IMR-90 (cell line): ENCODE results near the gene TRUB2.

Experiments
- CEBPB ChIP-seq: IDR thresholded peaks from 2 replicates; pipeline ENCODE4 v1.6.1; 2012; ENCODE audit warnings: low read depth, low read length, improper control_type of control experiment
- POLR2A ChIP-seq: IDR thresholded peaks from 2 replicates; pipeline ENCODE4 v1.6.1; 2012; ENCODE audit warnings: mild to moderate bottlenecking, low read depth, low read length
- RAD21 ChIP-seq: IDR thresholded peaks from 2 replicates; pipeline ENCODE4 v1.6.1; 2012; ENCODE audit warnings: low read length, improper control_type of control experiment
- RCOR1 ChIP-seq: IDR thresholded peaks from 2 replicates; pipeline ENCODE4 v1.6.1; 2012; ENCODE audit warnings: mild to moderate bottlenecking, low read length, improper control_type of control experiment; ENCODE audit not compliant: insufficient replicate concordance
- TF ChIP-seq, protein P1 (sequence below): conservative IDR thresholded peaks from 2 replicates; pipeline ENCODE4 v1.5.1; 2012; ENCODE audit warnings: mild to moderate bottlenecking, low read depth, low read length, improper control_type of control experiment

DNA sequence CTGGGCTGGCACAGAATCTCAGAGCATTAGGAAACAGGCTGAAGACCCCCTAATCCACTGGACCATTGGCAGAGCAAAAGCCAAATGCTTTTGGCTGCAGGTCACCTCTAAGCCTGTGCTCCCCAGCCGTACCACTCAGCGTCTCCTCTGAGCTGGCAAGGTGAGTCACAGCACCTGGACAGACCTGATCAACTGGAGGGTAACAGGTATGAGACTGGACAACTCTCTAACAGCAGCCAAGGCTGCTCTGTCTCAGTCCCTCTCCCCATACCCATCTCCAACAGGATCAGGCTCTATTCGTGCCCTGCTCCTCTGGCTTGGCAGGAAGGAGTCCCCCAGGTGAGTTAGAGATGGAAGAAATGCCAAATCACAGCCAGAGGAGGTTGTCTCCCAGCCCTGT lies 51.1 kb downstream of the TRUB2 start:
- TF ChIP-seq POLR2A = no peak
- no peak for TF ChIP-seq RAD21
- TF ChIP-seq CEBPB = no peak
- TF ChIP-seq, protein P1, sequence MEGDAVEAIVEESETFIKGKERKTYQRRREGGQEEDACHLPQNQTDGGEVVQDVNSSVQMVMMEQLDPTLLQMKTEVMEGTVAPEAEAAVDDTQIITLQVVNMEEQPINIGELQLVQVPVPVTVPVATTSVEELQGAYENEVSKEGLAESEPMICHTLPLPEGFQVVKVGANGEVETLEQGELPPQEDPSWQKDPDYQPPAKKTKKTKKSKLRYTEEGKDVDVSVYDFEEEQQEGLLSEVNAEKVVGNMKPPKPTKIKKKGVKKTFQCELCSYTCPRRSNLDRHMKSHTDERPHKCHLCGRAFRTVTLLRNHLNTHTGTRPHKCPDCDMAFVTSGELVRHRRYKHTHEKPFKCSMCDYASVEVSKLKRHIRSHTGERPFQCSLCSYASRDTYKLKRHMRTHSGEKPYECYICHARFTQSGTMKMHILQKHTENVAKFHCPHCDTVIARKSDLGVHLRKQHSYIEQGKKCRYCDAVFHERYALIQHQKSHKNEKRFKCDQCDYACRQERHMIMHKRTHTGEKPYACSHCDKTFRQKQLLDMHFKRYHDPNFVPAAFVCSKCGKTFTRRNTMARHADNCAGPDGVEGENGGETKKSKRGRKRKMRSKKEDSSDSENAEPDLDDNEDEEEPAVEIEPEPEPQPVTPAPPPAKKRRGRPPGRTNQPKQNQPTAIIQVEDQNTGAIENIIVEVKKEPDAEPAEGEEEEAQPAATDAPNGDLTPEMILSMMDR = no peak
- TF ChIP-seq RCOR1 = no peak
